Measurements from ENCODE around the gene HLA-DQA1.
"Not testable (repeated sequence)": the region's sequence is repeated elsewhere in the genome, so short reads cannot be mapped to it uniquely, and the experiment has no call there.

HLA-DQA1 gene

GRCh38 chr6:32637219-32637880, at the start of gene HLA-DQA1:
Gene HLA-DQA1, plus strand, starts transcription at chr6:32637406. Its CDS starts 53 bp downstream, at chr6:32637459.
- DNase-seq: peak; percentile 28

GRCh38 chr6:32588156-32588555, 49.0 kb upstream of the HLA-DQA1 start:
- no peak for DNase-seq

- peak; percentile 56 for DNase-seq
These were observed 47.4 kb upstream of the HLA-DQA1 start, which contains the start of gene HLA-DRB1 for GRCh38 chr6:32589596-32590449. Gene HLA-DRB1, minus strand, starts transcription at chr6:32589848. Its CDS starts 106 bp downstream, at chr6:32589742.

GRCh38 chr6:32590713-32591112, 46.5 kb upstream of the HLA-DQA1 start:
- DNase-seq: not testable (repeated sequence)

GRCh38 chr6:32597024-32597423, 40.2 kb upstream of the HLA-DQA1 start:
- no peak for DNase-seq

GRCh38 chr6:32602383-32602782, 34.8 kb upstream of the HLA-DQA1 start:
- DNase-seq: no peak

GRCh38 chr6:32603222-32603621, 34.0 kb upstream of the HLA-DQA1 start:
- no peak for DNase-seq

GRCh38 chr6:32603888-32604287, 33.3 kb upstream of the HLA-DQA1 start:
- no peak for DNase-seq

GRCh38 chr6:32604434-32604877, 32.8 kb upstream of the HLA-DQA1 start:
- peak; percentile 43 for DNase-seq

GRCh38 chr6:32607263-32607987, 29.8 kb upstream of the HLA-DQA1 start:
- no peak for DNase-seq

- DNase-seq: no peak
These were observed 29.3 kb upstream of the HLA-DQA1 start for GRCh38 chr6:32607988-32608298.

- DNase-seq: no peak
These were observed 28.8 kb upstream of the HLA-DQA1 start for GRCh38 chr6:32608362-32608761.

- DNase-seq: no peak
These were observed 27.8 kb upstream of the HLA-DQA1 start for GRCh38 chr6:32609391-32609730.

- DNase-seq: peak; percentile 87
These were observed 27.2 kb upstream of the HLA-DQA1 start for GRCh38 chr6:32609731-32610640.

- no peak for DNase-seq
These were observed 26.4 kb upstream of the HLA-DQA1 start for GRCh38 chr6:32610682-32611296.

GRCh38 chr6:32613475-32613874, 23.7 kb upstream of the HLA-DQA1 start:
- no peak for DNase-seq

GRCh38 chr6:32614366-32615081, 22.7 kb upstream of the HLA-DQA1 start:
- DNase-seq: no peak

GRCh38 chr6:32615885-32616532, 21.2 kb upstream of the HLA-DQA1 start:
- no peak for DNase-seq

GRCh38 chr6:32617751-32618150, 19.5 kb upstream of the HLA-DQA1 start:
- DNase-seq: no peak

GRCh38 chr6:32621372-32621771, 15.8 kb upstream of the HLA-DQA1 start:
- DNase-seq: no peak

Measured in hematopoietic multipotent progenitor cell treated with erythropoietin and hydrocortisone succinate and interleukin-3 and kit ligand, for 6 days (in vitro differentiated cells).